HG03439 (cell line): ENCODE data around the gene COX10.
"Not testable (repeated sequence)": the region's sequence is repeated elsewhere in the genome, so short reads cannot be mapped to it uniquely, and the experiment has no call there.

Source experiments
- ATAC-seq: cut with Tn5 transposase; IDR thresholded peaks from one replicate; pipeline ENCODE4 v1.9.1; 2021; ENCODE audit warnings: mild to moderate bottlenecking, moderate library complexity; ENCODE audit not compliant: unreplicated experiment

Gene COX10

DNA sequence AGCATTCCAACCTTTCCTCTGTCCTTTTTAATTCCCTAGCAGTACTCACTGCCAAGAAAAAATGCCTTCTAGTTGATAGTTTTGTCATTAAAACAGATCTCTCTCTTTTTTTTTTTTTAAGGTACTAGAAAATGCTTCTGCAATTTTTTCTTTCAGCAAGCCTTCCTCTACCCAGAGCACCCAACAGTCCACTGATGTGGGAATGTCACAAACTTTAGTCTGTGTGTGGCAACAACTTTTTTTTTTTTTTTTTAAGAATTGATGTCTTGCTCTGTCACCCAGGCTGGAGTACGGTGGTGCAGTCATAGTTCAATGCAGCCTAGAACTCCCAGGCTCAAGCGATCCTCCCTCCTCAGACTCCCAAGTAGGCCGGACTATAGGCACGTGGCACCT lies 132.7 kb downstream of the COX10 start:
- ATAC-seq: no peak

DNA sequence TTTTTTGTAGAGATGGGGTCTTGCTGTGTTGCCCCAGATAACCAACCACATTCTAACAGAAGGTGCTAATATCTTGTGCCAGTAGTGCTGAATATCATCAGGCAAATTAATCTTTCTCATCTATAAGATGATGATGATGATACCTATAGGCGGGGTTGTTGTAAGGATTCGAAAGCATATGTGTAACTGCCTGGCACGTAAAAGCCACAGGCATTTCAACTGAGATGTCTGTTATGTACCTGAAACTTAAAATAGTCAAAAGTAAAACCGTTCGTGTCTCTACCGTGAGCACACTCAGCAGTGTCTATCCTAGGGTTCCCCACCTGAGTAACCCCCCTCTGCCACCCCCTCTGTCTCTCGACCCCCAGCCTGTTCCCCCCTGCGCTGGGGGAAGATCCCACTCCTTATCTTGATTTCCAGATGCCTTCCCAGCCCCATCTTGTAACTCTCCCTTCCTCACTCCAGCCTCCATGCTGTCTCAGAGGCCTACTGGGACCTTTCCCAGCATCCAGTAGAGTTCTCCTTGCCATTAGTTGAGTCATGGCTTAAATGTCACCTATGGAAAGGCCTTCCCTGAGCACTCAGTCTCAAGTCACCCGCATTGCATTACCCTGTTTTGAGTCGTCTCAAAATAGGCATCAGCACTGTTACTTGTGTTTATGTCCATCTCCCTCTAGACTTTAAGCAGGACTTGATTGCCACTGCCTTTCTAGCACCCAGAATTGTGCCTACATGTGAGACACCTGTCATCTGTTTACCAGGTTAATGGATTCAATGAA lies 133.3 kb downstream of the COX10 start:
- no peak for ATAC-seq

DNA sequence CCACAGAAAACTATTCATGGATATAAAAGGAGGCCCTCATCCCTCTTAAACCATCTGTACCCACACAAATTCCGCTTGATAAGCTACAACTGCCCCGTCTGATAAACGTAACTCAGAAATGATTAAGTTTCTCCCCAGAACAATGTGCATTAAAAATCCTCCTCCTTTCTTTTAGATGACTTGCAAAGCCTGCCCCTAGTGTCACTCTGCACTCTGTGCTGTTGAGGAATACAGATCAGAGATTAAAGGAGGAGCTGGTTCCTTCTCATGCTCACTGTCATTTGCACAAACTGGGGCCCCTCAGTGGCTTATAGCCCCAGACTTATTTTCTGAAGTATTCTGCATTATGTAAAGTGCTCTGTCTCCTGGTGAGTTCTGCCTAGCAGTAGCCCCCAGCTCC lies 134.1 kb downstream of the COX10 start:
- no peak for ATAC-seq

- no peak for ATAC-seq
These were observed 134.8 kb downstream of the COX10 start for GRCh38 chr17:14204084-14204483.

DNA sequence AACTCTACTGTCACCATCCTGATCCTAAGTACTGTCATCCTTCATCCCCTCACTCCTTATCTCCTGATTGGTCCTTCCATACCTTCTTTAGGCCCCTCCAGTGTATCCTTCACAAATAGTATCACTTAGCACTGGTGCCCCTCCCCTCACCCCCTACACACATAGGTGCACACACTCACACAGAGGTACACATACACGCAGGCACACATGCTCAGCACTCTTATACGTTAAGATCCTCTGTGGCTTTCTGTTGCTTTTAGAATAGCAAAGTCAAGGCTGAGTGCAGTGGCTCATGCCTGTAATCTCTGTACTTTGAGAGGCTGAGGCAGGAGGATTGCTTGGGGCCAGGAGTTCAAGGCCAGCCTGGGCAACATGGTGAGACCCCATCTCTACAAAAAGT lies 135.2 kb downstream of the COX10 start:
- ATAC-seq: no peak

- no peak for ATAC-seq
These were observed 136.1 kb downstream of the COX10 start for GRCh38 chr17:14205380-14205779.

DNA sequence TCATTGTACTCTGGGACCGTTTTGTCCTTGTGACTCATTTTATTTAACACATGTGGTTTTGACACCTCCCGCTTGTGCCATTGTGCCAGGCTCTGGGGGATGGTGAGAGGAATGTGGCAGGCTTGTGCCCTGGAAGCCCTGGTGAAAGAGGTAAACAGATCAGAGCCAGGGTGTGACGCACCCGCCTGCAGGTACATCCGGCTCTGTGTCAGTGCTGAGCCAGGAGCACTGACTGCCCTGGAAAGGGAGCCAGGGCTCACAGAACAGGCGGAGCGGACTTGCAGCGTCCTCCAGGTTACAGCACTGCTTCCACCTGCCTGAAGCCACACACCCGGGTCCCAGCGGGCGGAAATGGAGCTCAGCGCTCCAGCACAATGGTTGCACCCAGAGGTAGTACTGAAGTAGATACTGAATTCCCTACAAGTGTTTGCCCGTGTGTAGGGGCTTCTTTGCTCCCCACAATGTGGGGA lies 136.7 kb downstream of the COX10 start:
- ATAC-seq: no peak

GRCh38 chr17:14206891-14207290 lies 137.6 kb downstream of the COX10 start:
- ATAC-seq: no peak

GRCh38 chr17:14207791-14208190 lies 138.5 kb downstream of the COX10 start:
- no peak for ATAC-seq

- no peak for ATAC-seq
These were observed 139.9 kb downstream of the COX10 start for GRCh38 chr17:14209215-14209614.

- ATAC-seq: no peak
These were observed 141.9 kb downstream of the COX10 start for GRCh38 chr17:14211246-14211645.

DNA sequence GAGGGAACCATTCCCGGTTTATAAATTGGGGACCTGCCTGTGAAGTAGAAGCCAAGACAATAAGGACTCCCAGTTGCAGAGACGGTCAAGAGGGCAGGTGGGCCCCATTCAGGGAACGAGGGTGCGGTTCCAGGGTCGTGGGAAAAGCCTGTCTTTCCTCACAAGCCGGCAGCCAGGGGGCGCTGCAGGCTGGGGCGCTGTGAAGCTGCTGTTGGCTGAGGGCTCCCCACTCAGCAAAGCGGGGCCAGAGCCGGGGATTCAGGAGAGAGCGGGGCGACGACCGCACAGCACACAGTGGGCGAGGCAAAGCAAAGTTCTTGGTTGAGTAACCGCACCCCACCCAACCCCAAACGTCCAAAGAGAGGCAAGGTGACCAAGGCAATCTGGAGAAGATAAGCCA lies 142.5 kb downstream of the COX10 start:
- ATAC-seq: no peak

GRCh38 chr17:14212401-14212800 lies 143.1 kb downstream of the COX10 start:
- ATAC-seq: no peak

DNA sequence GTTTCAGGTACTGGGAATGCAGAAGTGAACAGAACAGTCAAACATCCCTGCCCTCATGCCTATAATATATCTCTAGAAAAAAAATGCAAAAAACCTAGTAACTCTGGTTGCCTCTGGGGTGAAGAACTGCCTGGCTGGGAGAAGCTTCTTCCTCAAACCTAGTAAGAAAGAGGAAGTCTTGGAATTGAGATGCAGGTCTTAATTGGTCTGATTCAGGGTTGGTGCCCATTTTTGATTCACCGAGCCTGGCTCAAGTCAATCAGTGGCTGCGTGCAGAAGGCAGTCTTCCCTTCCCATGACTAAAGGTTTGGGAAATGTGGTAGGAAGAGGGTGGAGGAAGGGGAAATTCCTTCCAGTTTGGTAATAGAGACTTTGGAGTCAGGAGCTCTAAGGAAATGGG lies 145.0 kb downstream of the COX10 start:
- no peak for ATAC-seq

GRCh38 chr17:14222611-14223010 lies 153.3 kb downstream of the COX10 start:
- no peak for ATAC-seq

GRCh38 chr17:14225254-14225980 lies 156.1 kb downstream of the COX10 start:
- ATAC-seq: no peak

DNA sequence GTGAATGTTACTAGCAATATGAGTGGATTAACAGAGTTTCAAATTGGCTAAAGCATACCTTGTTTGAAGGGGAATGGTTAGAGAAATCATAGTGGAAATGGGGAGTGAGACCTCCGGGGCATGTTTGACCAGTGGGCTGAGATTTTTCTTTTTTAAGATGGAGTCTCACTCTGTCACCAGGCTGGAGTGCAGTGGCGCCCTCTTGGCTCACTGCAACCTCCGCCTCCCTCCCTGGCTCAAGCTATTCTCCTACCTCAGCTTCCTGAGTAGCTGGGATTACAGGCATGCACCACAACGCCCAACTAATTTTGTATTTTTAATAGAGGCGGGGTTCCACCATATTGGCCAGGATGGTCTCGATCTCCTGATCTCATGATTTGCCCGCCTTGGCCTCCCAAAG lies 157.7 kb downstream of the COX10 start:
- no peak for ATAC-seq

DNA sequence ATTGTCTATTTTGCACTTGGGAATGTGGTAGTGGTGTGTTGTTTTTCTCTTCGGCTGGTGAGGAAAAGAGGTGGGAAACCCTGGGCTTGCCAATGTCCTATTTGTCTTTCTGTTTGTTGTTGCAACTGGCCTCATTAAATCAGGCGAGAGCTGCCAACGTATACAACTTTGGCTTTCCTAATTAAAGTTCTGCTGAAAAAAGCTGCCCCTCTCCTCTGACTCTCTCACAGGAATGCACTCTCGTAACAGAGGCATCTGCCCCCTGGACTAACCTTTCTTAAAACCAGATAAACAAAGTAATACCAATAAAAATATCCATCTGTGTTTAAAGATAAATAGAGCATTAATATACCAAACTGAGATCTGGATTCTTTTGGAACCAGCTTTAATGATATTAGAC lies 159.6 kb downstream of the COX10 start:
- ATAC-seq: no peak

DNA sequence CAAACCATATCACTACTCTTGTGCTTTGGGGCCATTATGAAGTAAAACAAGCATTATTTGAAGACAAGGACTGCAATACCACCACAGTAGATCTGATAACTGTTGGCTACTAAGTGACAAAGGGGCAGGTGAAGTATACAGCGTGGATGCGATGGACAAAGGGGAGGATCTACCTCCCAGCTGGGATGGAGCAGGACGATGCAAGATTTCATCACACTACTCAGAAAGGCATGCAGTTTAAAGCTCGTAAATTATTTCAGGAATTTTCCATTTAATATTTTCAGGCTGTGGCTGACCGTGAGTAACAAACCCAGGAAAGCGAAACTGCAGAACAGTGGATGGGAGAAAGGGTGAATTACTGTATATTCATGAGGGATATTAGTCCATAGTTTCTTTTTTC lies 161.9 kb downstream of the COX10 start:
- ATAC-seq: not testable (repeated sequence)

DNA sequence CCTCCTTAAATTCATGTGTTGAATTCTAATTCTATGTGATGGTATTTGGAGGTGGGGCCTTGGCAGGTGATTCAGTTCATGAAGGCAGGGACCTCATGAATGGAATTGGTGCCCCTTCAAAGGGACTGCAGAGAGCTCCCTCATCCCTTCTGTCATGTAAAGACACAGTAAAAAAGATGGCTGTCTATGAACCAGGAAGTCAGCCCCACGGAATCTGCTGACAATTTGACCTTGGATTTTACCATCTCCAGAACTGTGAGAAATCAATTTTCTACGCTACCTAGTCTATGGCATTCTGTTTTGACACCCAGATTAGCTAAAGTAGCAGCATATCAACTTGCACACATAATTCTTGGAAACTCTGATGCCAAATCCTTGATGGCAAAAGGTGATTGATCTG lies 165.7 kb downstream of the COX10 start:
- ATAC-seq: not testable (repeated sequence)

GRCh38 chr17:14236032-14236431 lies 166.7 kb downstream of the COX10 start:
- ATAC-seq: not testable (repeated sequence)

DNA sequence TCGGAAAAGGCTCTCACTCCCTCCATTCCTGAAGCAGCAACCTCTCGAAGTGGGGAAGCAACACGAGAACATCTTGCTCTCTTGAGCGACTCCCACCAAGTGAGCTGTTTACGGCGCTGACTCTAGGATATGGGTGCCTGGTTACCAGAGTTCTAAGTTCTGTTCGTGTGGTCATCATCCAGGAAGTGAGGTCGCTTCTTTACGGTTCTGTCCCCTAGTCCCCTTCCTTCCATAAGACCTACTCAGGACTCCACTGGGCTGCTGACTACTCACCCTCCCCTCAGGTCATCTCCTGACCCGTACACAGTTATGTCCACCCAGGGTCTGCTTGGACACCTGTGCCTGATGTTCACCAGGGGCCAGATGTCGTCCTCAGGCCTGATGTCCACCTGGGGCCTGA lies 167.5 kb downstream of the COX10 start, which contains the start of gene CDRT15:
Gene CDRT15, minus strand, starts transcription at position 101 of the 400 bp plus-strand sequence. Its CDS starts 29 bp downstream, at position 72.
- not testable (repeated sequence) for ATAC-seq
